IPS DF 6.9 (cell line): Measurements from ENCODE around the gene OTOF.

Experiments used
- DNase-seq: peaks from one replicate; pipeline ENCODE4 v3.0.0-alpha.2; 2013; ENCODE audit warnings: low read depth, low spot score
- H3K27ac ChIP-seq: one replicate; pipeline ENCODE4 v1.5.1; 2013; ENCODE audit warnings: low read length, control low read depth
- H3K27me3 ChIP-seq: 2 replicates; pipeline ENCODE4 v1.6.1; 2013; ENCODE audit warnings: mild to moderate bottlenecking, low read length; ENCODE audit not compliant: control insufficient read depth, insufficient read depth
- H3K36me3 ChIP-seq: 2 replicates; pipeline ENCODE4 v1.6.1; 2013; ENCODE audit warnings: low read length; ENCODE audit not compliant: control insufficient read depth, insufficient read depth
- H3K4me1 ChIP-seq: 2 replicates; pipeline ENCODE4 v1.6.1; 2013; ENCODE audit warnings: low read length; ENCODE audit not compliant: control insufficient read depth, insufficient read depth
- H3K4me3 ChIP-seq: 2 replicates; pipeline ENCODE4 v1.5.1; 2013; ENCODE audit warnings: mild to moderate bottlenecking, low read length
- H3K9me3 ChIP-seq: 2 replicates; pipeline ENCODE4 v1.6.1; 2013; ENCODE audit warnings: low read length, inconsistent platforms; ENCODE audit not compliant: control insufficient read depth, insufficient read depth
- WGBS: extraction: QIAGEN DNeasy Blood & Tissue Kit; methylation state at CpG from one replicate; pipeline ENCODE4 v1.1.7; 2013; ENCODE audit warnings: mixed read lengths, missing lambda C conversion rate; ENCODE audit not compliant: insufficient read length, insufficient coverage; 5-methylcytosine and 5-hydroxymethylcytosine counted together

Gene OTOF

DNA sequence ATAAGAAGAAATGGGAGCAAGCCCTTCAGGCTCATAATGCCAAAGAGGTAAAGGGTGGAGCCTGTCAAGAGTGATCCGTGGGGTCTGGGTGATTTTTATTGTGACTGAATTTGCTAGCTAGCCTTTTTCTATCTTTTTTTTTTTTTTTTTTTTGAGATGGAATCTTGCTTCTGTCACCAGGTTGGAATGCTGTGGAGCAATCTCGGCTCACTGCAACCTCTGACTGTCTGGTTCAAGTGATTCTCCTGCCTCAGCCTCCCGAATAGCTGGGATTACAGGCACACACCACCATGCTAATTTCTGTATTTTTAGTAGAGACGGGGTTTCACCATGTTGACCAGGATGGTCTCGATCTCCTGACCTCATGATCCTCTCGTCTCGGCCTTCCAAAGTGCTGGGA, 47.1 kb downstream of the OTOF start:
- Histone ChIP-seq H3K27ac (no peak overlapping the region), H3K9me3 (no peaks in the 10 kb centered on the region), H3K4me1 (no peaks in the 10 kb centered on the region), H3K27me3 (no peaks in the 10 kb centered on the region), H3K36me3 (no peaks in the 10 kb centered on the region), H3K4me3 (no peak overlapping the region)
- no peak for DNase-seq
- no CpG with 5 or more reads among the region's 7 CpGs for WGBS

DNA sequence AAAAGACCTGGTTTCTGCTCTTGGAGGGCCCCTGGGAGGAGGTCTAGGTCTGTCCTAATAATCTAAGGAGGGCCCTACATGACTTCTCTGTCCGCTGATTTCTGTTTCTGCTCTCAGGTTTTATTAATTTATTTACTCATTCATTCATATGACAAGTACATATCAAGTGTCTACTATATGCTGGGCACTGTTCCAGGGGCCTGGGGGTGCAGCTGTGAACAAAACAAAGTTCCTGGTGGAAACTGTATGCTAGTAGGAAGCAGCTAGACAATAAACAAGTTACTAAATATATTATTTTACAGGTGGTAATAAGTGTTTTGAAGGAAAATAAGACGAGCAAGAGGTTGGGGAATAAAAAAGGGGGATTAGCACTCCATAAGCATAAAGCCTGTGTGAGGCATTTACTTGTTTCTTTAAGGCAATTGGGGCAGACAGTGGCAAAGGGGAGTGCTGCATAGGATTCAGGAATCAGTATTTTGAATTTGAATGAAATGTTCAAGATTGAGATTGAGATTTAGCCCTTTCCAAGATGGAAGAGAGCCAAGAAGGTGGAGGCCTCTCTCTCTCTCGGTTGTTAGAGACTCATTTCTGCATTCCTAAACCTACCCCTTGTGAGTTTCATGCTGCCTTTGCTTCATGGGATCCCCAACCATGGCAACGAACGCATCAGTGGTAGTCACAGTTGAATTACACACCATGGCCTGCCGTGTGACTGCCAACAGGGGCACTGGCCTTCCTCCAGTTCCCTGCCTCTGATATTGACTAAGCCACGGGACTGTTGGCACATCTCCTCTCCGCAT, 47.9 kb downstream of the OTOF start:
- Histone ChIP-seq H3K4me3 (no peak overlapping the region), H3K27me3 (no peaks in the 10 kb centered on the region), H3K36me3 (no peaks in the 10 kb centered on the region), H3K9me3 (no peaks in the 10 kb centered on the region), H3K4me1 (no peaks in the 10 kb centered on the region), H3K27ac (no peak overlapping the region)
- no CpG with 5 or more reads among the region's 8 CpGs for WGBS
- DNase-seq: no peak

DNA sequence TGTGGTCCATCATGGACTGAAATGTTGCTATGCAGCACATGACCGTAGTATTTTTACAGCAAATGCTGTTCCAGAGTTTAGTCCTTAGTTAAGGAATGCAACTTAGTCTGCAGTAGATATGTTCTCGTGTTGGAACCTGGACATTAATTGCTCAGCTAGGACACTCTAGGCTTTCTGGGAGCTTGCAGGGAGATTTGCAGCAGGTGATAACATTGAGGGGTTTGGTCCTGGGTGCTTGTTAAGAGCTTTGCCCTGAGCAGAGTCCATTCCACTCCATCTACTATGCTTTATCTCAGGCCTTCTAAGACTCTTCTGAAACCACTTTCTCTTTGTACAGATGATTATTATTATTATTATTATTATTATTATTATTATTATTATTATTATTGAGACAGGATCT, 49.1 kb downstream of the OTOF start:
- Histone ChIP-seq H3K27ac (no peak overlapping the region), H3K27me3 (no peaks in the 10 kb centered on the region), H3K4me3 (no peak overlapping the region)

DNA sequence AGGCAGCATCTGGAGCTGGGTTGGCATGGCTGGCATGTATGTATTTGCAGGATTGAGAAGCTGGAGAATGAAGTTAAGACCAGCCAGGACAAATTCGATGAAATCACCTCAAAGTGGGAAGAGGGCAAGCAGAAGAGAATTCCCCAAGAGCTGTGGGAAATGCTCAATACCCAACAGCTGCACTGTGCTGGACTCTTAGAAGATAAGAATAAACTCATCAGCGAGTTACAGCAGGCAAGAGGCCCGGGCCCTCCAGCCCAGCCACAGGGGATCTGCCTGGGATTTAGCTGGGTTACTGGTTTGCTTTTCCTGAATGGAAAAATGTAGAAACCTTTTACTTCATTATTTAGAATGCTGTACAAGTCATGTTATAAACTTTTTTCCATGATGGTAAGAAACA, 53.7 kb downstream of the OTOF start:
- H3K4me1 ChIP-seq: no peaks in the 10 kb centered on the region
- no peaks in the 10 kb centered on the region for H3K9me3 ChIP-seq
- whole genome bisulfite sequencing: no CpG with 5 or more reads among the region's 3 CpGs
- no peaks in the 10 kb centered on the region for H3K27me3 ChIP-seq
- no peak overlapping the region for H3K4me3 ChIP-seq
- H3K27ac ChIP-seq: no peak overlapping the region
- H3K36me3 ChIP-seq: no peaks in the 10 kb centered on the region
- DNase-seq: no peak

More for the DNA sequence above, 49.1 kb downstream of the OTOF start:
- Histone ChIP-seq H3K36me3 (no peaks in the 10 kb centered on the region), H3K9me3 (no peaks in the 10 kb centered on the region), H3K4me1 (no peaks in the 10 kb centered on the region)
- WGBS: no CpG with 5 or more reads among the region's 2 CpGs
- DNase-seq: no peak

DNA sequence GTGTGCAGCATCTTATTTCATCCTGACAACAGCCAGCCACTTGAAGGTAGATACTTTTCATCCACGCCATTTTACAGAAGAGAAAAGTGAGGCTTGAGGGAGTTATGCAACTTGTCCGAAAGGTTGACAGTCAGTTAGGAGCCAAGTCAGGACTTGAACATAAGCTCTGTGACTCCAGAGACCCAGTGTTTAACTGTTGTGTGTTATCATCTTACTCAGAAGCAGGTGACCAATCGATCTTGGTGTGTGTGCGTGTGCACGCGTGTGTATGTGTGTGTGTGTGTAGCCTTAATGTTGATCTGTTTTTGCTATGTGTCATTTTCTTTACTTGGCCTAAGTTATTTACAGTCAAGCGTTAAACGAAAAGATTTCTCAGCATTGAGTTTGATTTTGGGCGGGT, 54.2 kb downstream of the OTOF start:
- Histone ChIP-seq H3K9me3 (no peaks in the 10 kb centered on the region), H3K4me3 (no peak overlapping the region), H3K36me3 (no peaks in the 10 kb centered on the region), H3K27ac (no peak overlapping the region), H3K4me1 (no peaks in the 10 kb centered on the region), H3K27me3 (no peaks in the 10 kb centered on the region)
- WGBS: no CpG with 5 or more reads among the region's 9 CpGs
- DNase-seq: no peak

DNA sequence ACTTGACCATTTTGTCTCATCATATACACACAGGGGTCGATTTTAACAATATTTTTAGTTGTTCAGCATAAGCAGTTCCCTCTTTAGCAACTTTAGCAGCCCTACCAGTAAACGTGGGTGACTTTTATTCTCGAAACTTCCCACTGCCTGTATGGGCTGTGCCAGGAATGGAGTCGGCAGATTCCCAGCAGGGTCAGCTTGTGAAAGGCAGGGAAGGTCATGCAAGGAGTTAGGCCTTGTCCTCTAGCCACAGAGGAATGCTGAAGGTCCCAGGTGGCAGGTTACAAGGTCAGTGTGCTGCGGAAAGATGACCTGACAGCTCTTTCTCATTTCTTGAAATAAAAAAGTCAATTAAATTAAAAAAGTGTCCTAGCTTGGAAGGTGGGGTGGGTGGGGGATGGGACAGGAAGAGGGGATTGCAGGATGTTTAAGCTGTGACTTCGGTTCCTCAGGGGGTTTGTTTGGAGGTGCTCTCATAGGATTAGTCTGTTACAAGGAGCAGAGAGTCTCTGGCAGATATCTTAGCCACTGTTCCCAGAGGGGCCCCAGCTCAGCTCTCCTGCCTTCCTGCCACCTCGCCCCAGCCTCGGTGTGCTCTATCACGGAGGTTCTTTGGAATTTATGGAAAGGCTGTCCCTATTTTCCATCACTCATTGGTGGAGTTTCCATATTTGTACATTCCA, 54.8 kb downstream of the OTOF start:
- H3K4me3 ChIP-seq: no peak overlapping the region
- no peaks in the 10 kb centered on the region for H3K9me3 ChIP-seq
- no CpG with 5 or more reads among the region's 9 CpGs for WGBS
- H3K27me3 ChIP-seq: no peaks in the 10 kb centered on the region
- no peak overlapping the region for H3K27ac ChIP-seq
- no peak for DNase-seq
- 0 out of 2 replicates have a peak, but pooled peaks cover under 1% of the 10 kb centered on the region for H3K4me1 ChIP-seq
- H3K36me3 ChIP-seq: no peaks in the 10 kb centered on the region

DNA sequence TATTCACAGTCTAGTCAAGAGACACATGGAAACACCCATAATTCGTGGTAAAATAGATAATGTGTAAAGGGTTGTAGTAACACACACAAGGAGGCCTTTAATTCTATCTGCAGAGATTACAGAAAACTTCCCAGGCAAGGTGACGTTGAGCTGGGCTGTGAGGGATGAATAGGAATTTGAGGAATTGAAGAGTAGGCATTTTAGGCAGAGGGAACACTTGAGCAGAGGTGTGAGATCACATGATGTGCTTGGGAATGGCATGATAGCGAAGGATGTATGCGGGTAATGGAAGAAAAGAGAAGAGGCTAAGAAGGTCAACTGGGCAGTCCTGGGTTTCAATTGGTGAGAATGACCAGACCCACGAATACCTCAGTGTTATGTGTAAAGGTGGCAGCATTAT, 56.0 kb downstream of the OTOF start:
- 0 out of 2 replicates have a peak, but pooled peaks cover 1% of the 10 kb centered on the region for H3K4me1 ChIP-seq
- no peak overlapping the region for H3K4me3 ChIP-seq
- no peaks in the 10 kb centered on the region for H3K36me3 ChIP-seq
- no peak for DNase-seq
- H3K9me3 ChIP-seq: no peaks in the 10 kb centered on the region
- 100% methylated on average over 2 of the region's 5 CpGs for WGBS
- H3K27me3 ChIP-seq: no peaks in the 10 kb centered on the region
- no peak overlapping the region for H3K27ac ChIP-seq

DNA sequence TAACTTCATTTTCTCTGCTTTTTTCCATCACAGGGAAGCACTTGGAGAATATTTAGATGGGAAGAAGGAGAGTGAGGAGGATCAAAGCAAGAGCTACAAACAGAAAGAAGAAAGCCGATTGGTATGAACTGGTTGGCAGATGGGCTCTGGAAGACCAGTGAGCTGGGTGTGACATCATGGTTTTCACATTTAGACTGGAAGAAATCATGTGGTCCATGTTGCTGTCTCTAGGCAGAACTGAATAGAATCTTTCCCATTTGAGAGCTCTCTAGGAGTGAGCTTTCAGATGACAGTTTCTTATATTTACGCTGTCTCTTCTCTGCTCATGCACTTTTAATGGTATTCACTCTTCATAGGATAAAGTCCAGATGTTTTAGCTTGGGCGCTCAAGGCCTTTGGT, 63.6 kb downstream of the OTOF start:
- H3K9me3 ChIP-seq: no peaks in the 10 kb centered on the region
- H3K27me3 ChIP-seq: no peaks in the 10 kb centered on the region
- no peak overlapping the region for H3K4me3 ChIP-seq
- WGBS: no CpG with 5 or more reads among the region's 3 CpGs
- H3K36me3 ChIP-seq: no peaks in the 10 kb centered on the region
- no peak for DNase-seq
- H3K27ac ChIP-seq: no peak overlapping the region
- 0 out of 2 replicates have a peak, but pooled peaks cover 1% of the 10 kb centered on the region for H3K4me1 ChIP-seq

DNA sequence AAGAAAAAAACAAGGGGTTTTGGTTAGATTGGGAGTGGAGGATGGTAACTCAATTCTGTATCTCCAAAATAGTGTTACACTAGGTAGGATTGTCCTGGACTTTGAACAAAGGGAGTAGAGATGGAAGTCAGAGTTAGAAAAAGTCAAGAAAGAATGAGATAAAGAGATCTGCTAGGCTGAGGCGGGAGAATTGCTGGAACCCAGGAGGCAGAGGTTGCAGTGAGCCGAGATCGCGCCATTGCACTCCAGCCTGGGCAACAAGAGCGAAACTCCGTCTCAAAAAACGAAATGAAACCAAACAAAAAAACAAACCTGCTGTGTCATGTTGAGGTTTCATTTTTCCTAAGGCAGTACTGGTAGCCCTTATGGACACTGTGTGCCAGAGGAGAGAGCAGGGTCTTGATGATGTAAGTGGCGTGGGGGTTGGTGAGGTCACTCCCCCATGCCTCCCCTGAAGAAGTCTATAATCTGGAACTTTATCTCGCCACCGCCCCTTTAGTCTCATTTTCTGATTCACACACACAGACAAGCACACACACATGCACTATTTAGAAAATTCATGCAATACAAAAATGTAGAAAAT, 65.7 kb downstream of the OTOF start:
- no peaks in the 10 kb centered on the region for H3K9me3 ChIP-seq
- no peak for DNase-seq
- no peaks in the 10 kb centered on the region for H3K4me1 ChIP-seq
- no peak overlapping the region for H3K4me3 ChIP-seq
- no peaks in the 10 kb centered on the region for H3K27me3 ChIP-seq
- no CpG with 5 or more reads among the region's 10 CpGs for WGBS
- H3K27ac ChIP-seq: no peak overlapping the region
- no peaks in the 10 kb centered on the region for H3K36me3 ChIP-seq

DNA sequence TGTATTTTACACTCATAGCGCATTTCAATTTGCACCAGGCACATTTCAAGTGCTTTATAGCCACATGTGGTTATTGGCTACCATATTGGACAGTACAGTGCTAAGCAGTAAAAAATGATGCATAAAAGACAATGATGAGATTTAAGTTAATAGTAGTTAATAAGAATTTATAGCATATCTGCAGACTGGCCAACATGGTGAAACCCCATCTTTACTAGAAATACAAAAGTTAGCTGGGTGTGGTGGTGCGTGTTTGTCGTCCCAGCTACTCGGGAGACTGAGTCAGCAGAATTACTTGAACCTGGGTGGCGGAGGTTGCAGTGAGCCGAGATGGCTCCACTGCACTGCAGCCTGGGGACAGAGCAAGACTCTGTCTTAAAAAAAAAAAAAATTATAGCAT, 66.5 kb downstream of the OTOF start:
- Histone ChIP-seq H3K36me3 (no peaks in the 10 kb centered on the region), H3K4me3 (no peak overlapping the region), H3K9me3 (no peaks in the 10 kb centered on the region), H3K4me1 (no peaks in the 10 kb centered on the region), H3K27me3 (no peaks in the 10 kb centered on the region), H3K27ac (no peak overlapping the region)
- no CpG with 5 or more reads among the region's 6 CpGs for WGBS
- no peak for DNase-seq
